Common myeloid progenitor, CD34-positive (primary cell): ENCODE data around the gene PIGO.
A peak's percentile ranks its signal among the peaks of the same experiment; 100 is the strongest.

Experiments used
- CTCF ChIA-PET: fragments of 350-600 bp; sonication (Branson Sonifier 250); formaldehyde crosslinking; loops from one replicate; lab custom pipeline; 2021; ENCODE audit warnings: antibody characterized with exemption; lab: Charles Lee
- POLR2A ChIA-PET: fragments of 350-600 bp; sonication (Branson Sonifier 250); formaldehyde crosslinking; loops from one replicate; lab custom pipeline; 2021; ENCODE audit warnings: antibody characterized with exemption; lab: Charles Lee
- DNase-seq, 3 donors: peaks; one replicate each; pipeline versions ENCODE4 v3.0.0 to v3.0.0-alpha.2; 2013
- H3K27ac ChIP-seq, 2 experiments: 1 replicate in 1 of 2; 2 replicates in 1 of 2; pipeline ENCODE4 v1.7.0; 2013; ENCODE audit warnings: inconsistent platforms in 2 of 2, low read length in 2 of 2, mild to moderate bottlenecking in 2 of 2, low read depth in 1 of 2, moderate library complexity in 1 of 2; ENCODE audit not compliant: severe bottlenecking in 2 of 2, insufficient read depth in 1 of 2, poor library complexity in 1 of 2
- H3K27me3 ChIP-seq, 5 experiments: replicated peaks in 2 of 5; 1 replicate in 3 of 5; 2 replicates in 2 of 5; pipeline versions ENCODE4 v1.6.1 to v1.7.0; 2013; ENCODE audit warnings: low read length in 4 of 5, mild to moderate bottlenecking in 2 of 5, moderate library complexity in 2 of 5, inconsistent platforms in 1 of 5; ENCODE audit not compliant: insufficient read depth in 5 of 5, control insufficient read depth in 4 of 5
- H3K36me3 ChIP-seq, 4 experiments: 1 replicate in 2 of 4; 2 replicates in 2 of 4; pipeline versions ENCODE4 v1.6.1 to v1.7.0; 2013; ENCODE audit warnings: low read length in 3 of 4, control low read depth in 1 of 4, mild to moderate bottlenecking in 1 of 4; ENCODE audit not compliant: control insufficient read depth in 4 of 4, insufficient read depth in 4 of 4
- H3K4me1 ChIP-seq, 4 experiments: 1 replicate in 3 of 4; 2 replicates in 1 of 4; pipeline versions ENCODE4 v1.6.1 to v1.7.1; 2013; ENCODE audit warnings: low read length in 3 of 4, mild to moderate bottlenecking in 3 of 4, control low read depth in 1 of 4, inconsistent platforms in 1 of 4, moderate library complexity in 1 of 4; ENCODE audit not compliant: control insufficient read depth in 4 of 4, insufficient read depth in 4 of 4; ENCODE audit errors: control extremely low read depth in 1 of 4
- H3K4me3 ChIP-seq, 7 experiments: 1 replicate in 4 of 7; 2 replicates in 3 of 7; pipeline versions ENCODE4 v1.5.1 to v1.7.0; 2013; ENCODE audit warnings: mild to moderate bottlenecking in 7 of 7, low read length in 6 of 7, moderate library complexity in 6 of 7, inconsistent platforms in 2 of 7, low read depth in 2 of 7, control low read depth in 1 of 7; ENCODE audit not compliant: insufficient read depth in 4 of 7, control insufficient read depth in 1 of 7; ENCODE audit errors: extremely low read depth in 1 of 7
- H3K9me3 ChIP-seq, 5 experiments: 1 replicate in 4 of 5; 2 replicates in 1 of 5; pipeline versions ENCODE4 v1.6.1 to v1.7.1; 2013; ENCODE audit warnings: low read length in 4 of 5, mild to moderate bottlenecking in 2 of 5, inconsistent platforms in 1 of 5, low read depth in 1 of 5, moderate library complexity in 1 of 5; ENCODE audit not compliant: control insufficient read depth in 4 of 5, insufficient read depth in 2 of 5; ENCODE audit errors: control extremely low read depth in 1 of 5
- WGBS: methylation state at CpG from one replicate; pipeline ENCODE4 v1.1.5; 2013; ENCODE audit not compliant: insufficient coverage; 5-methylcytosine and 5-hydroxymethylcytosine counted together

Gene PIGO

DNA sequence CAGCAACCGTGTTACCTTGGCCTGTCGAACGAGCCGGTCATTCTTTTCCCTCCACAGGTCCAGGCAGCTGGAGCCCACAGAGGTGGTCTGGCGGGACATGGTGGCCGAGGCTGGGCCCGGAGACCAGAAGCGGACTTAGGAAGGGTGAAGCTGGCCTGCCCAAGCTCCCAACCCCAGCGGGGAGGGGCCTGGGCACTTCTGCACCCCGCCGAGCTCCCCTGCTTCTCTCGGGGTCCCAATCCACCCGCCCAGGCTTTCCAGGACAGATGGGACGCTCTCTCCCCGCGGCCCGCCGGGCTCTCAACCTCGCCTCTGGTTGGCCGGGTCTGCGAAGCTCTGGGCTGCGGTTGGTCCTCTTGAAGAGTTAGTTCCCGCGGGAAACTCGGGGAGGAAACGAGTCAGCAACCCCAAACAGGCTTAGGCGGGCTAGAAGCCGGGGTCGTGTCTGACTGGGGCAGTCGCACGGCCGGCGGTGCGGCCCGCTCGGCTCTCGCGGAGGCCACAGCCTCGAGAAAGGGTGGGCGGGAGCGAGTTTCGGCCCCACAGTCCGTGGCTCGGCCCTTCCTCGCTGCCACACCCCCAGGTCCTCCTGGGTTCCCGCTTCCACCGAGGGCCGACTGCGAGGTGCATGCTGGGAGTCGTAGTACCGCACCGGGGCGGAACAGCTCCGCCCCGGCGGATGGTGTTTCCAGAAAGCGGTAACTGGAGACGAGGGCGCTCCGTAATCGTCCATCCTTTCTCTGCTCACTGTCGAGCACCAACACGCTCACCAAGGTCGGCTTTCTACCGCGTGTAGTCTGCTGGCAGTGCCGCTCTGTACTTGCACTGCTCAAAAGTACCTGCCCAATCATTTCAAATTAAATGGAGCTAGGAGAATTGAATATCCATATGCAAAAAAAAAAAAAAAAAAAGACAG, 16.7 kb downstream of the PIGO start, which contains the start of gene FANCG:
TSS of gene FANCG (minus strand) at position 517 of the 916 bp plus-strand sequence. CDS start at position 99, 418 bp downstream.
- ChIA-PET POLR2A (interaction anchor here (0.7 to 2.9 kb wide), 7 partner anchors 7 to 36 kb away, joined by 3 to 10 read pairs (median 4); partner anchors contain the start of genes ATOSB, STOML2 and VCP), CTCF (interaction anchor here (0.6 to 9.3 kb wide), 7 partner anchors 8 to 28 kb away, joined by 3 to 87 read pairs (median 4); partner anchors contain the start of genes PIGO and VCP)
- H3K4me1 ChIP-seq, result peaks cover 2 to 22% (median 19%) of the 10 kb centered on the region in 4 experiments
- peaks cover 6 to 35% (median 14%) of the 10 kb centered on the region in 4 experiments for H3K36me3 ChIP-seq
- no peaks in the 10 kb centered on the region for H3K27me3 ChIP-seq
- peak; percentile 88 to 94 (median 92) for DNase-seq
- H3K9me3 ChIP-seq, result no peaks in the 10 kb centered on the region
- H3K4me3 ChIP-seq, result peak within 1 kb of the TSS; percentile 72 to 86 (median 84)
- H3K27ac ChIP-seq, result peak within 1 kb of the TSS in 1 of 2 experiments; percentile 67
- WGBS, result under 1% methylated on average over 58 of the region's 67 CpGs

DNA sequence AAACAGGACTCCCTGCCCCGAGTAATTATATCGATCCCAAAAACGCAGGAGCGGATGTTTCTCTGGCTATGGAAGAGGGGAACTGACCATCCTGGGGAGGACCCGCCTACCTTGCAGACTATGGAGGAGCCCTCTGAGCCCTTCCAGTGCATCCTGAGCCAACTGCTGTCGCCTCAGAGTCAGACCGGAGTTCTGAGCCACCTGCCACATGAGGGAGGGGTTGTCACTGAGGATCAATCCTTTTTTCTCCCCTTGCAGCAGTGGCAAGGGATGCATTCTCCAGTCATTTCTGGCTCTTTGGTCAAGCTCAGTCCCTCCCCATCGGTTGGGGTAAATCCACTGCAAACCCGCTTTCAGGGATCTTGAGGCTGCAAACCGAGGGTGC, 17.4 kb downstream of the PIGO start:
- Histone ChIP-seq H3K36me3 (peaks cover 7 to 41% (median 21%) of the 10 kb centered on the region in 4 experiments), H3K4me3 (peak overlapping the region; percentile 72 to 86 (median 84)), H3K27ac (peak overlapping the region in 1 of 2 experiments; percentile 67), H3K4me1 (peaks cover 2 to 22% (median 19%) of the 10 kb centered on the region in 4 experiments), H3K27me3 (no peaks in the 10 kb centered on the region), H3K9me3 (no peaks in the 10 kb centered on the region)
- no peak for DNase-seq
- 11% methylated on average over 9 of the region's 10 CpGs for WGBS
- ChIA-PET CTCF (interaction anchor here (0.7 to 9.3 kb wide), 5 partner anchors 10 to 28 kb away, joined by 3 to 87 read pairs (median 4); partner anchors contain the start of gene PIGO), POLR2A (interaction anchor here (0.8 to 1.7 kb wide), 3 partner anchors 18 to 37 kb away, joined by 3 to 6 read pairs (median 4); partner anchors contain the start of genes ATOSB and STOML2)

DNA sequence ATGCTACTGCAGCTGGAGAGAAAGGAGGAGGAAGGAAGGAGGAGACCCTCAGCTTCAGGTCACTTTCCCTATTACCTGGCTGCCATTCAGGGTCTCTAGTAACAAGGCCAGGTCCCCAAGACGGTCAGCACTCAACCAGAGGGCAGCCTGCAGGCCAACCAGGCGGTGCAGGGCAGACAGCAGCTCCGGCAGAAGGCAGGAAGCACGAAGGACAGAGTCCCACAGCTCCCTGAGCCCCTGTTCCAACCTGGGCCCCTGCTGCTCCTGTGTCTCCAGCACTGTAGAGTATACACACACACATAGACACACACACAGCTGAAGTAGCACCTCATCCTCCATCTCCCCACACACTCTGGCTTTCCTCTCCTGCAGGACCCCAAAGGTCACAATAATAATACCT, 18.3 kb downstream of the PIGO start:
- H3K36me3 ChIP-seq, result peaks cover 7 to 51% (median 24%) of the 10 kb centered on the region in 4 experiments
- CTCF ChIA-PET, result interaction anchor here (1.1 to 9.3 kb wide), 4 partner anchors 15 to 398 kb away, joined by 3 to 87 read pairs (median 7); partner anchors contain the start of gene PIGO
- H3K4me3 ChIP-seq, result peak overlapping the region in 2 of 7 experiments; percentile 84 to 86
- no peaks in the 10 kb centered on the region for H3K27me3 ChIP-seq
- H3K9me3 ChIP-seq, result no peaks in the 10 kb centered on the region
- POLR2A ChIA-PET, result interaction anchor here (0.6 kb wide), 1 partner anchor 20 kb away, joined by 3 read pairs; no protein-coding TSS in a partner anchor
- no peak overlapping the region for H3K27ac ChIP-seq
- H3K4me1 ChIP-seq, result peaks cover 4 to 25% (median 20%) of the 10 kb centered on the region in 4 experiments
- DNase-seq, result no peak
- WGBS, result no CpG with 5 or more reads among the region's 4 CpGs

DNA sequence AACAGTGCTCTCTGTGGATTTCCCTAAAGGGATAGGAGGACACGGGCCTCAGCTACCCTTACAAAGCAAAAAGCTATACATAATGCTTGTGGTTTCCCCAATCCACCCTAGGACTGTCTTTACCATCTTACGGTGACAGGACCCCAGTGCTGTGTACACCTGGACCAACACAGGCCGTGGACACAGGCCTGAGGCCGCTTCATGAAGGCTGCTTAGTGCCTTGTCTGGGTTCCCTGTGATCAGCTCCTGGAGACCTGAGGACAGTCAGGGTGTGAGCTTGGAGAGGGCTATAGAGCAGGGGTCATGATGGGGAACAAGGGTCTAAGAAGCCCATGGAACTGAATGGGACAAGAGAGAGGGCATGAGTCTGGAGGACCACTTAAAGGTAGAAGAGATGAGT, 19.5 kb downstream of the PIGO start:
- H3K4me1 ChIP-seq, result peaks cover 8 to 29% (median 24%) of the 10 kb centered on the region in 4 experiments
- no peak overlapping the region for H3K4me3 ChIP-seq
- H3K36me3 ChIP-seq, result peaks cover 7 to 53% (median 24%) of the 10 kb centered on the region in 4 experiments
- H3K27ac ChIP-seq, result no peak overlapping the region
- ChIA-PET POLR2A (no interaction called here), CTCF (interaction anchor here (0.7 to 9.3 kb wide), 6 partner anchors 10 to 374 kb away, joined by 3 to 87 read pairs (median 3); partner anchors contain the start of gene PIGO)
- H3K9me3 ChIP-seq, result no peaks in the 10 kb centered on the region
- no peaks in the 10 kb centered on the region for H3K27me3 ChIP-seq
- DNase-seq, result no peak
- WGBS, result 91% methylated on average over 4 of the region's 4 CpGs

DNA sequence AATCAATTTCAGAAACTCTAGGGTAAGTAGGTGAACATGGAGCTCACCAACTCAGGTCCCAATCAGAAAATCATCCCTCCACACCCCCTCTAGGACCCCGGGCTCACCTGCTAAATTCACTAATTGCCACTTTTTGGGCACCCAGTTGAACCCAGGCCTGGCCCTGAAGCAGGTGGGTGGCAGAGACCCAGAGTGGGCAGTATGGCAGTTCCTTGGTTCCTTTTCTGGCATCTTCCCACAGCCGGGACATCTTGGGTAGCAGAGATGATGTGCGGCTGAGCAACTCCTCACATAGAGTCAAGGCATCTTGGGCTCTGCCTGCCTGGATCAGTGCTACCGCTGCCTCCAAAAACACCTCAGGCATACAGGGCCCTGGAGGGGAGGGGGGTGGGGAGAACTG, 21.0 kb downstream of the PIGO start:
- no peak overlapping the region for H3K27ac ChIP-seq
- WGBS, result no CpG with 5 or more reads among the region's 4 CpGs
- peaks cover 16 to 36% (median 33%) of the 10 kb centered on the region in 4 experiments for H3K4me1 ChIP-seq
- DNase-seq, result no peak
- no peaks in the 10 kb centered on the region for H3K9me3 ChIP-seq
- H3K27me3 ChIP-seq, result no peaks in the 10 kb centered on the region
- CTCF ChIA-PET, result interaction anchor here (9.3 kb wide), 1 partner anchor 18 kb away, joined by 87 read pairs; no protein-coding TSS in a partner anchor
- POLR2A ChIA-PET, result no interaction called here
- H3K4me3 ChIP-seq, result no peak overlapping the region
- peaks cover 7 to 58% (median 24%) of the 10 kb centered on the region in 4 experiments for H3K36me3 ChIP-seq

DNA sequence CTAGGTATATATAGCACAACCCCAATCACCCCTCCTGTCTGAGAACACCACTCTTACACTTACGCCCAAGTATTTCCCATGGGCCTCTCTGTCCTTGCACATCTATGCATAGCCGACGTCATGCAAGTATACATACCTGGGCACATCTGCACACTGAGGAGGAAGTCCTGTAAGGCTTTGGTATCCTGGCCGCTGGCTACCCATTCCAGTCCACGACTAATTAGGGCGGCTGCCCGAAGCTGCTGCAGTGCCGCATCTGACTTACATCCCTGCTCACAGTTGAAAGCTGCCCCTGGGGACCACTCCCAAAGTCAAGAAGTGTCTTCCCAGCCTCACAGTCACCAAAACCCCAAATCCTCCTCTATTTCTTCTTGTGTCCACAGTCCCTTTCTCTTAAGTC, 21.6 kb downstream of the PIGO start:
- H3K9me3 ChIP-seq, result no peaks in the 10 kb centered on the region
- H3K4me1 ChIP-seq, result peaks cover 21 to 40% (median 37%) of the 10 kb centered on the region in 4 experiments
- ChIA-PET POLR2A (no interaction called here), CTCF (interaction anchor here (9.3 kb wide), 1 partner anchor 18 kb away, joined by 87 read pairs; no protein-coding TSS in a partner anchor)
- H3K36me3 ChIP-seq, result peaks cover 7 to 62% (median 24%) of the 10 kb centered on the region in 4 experiments
- WGBS, result 100% methylated on average over 8 of the region's 8 CpGs
- H3K4me3 ChIP-seq, result no peak overlapping the region
- DNase-seq, result no peak
- H3K27me3 ChIP-seq, result no peaks in the 10 kb centered on the region
- no peak overlapping the region for H3K27ac ChIP-seq
